Measurements from ENCODE around the gene ACTR5. TPM values are rescaled to one million over a fixed set of nuclear protein-coding genes. Genes with fewer than 3 reads are reported as not detected.

The ACTR5 gene
- polyA plus RNA-seq, 1 donor = 7.8 TPM

DNA sequence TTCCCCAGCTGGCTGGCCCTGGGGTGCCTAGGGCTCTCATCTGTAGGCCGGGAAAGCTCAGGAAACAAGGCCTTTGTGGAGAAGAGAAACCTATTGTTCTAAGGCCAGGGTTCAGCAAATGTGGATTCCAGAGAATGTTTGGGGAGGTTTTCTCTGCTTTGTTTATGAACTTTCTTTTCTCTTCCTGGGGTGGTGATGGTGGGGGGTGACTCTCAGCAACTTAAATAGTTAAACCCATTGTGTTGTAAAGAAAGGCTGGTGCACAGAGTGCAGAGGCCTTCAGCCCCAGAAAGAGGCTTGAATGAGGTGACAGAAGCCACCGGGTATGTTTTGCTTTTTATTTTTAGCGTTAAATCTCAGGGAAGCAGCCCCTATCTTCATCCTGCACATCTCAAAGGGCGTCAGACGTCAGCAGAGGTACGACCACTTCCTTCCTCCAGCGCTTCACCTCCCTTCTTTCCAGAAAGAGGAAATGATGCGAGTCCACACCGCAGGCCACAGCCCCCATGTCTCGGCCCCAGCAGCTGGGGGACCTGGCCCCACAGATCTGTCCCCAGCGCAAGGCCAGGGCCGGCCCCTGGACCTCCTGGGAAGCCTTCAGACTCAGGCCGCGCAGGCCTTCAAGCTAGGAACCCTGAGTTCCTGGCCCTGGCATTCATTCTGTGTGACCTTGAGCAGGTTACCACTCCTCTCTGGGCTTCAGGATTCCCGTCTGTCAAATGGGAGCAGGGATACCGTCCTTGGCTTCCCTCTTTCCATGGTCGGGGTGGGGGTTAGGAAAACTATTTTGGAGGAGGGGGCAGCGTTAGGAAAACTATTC, 56.6 kb downstream of the ACTR5 start:
- peaks cover 56% of the 10 kb centered on the region for H3K27me3 ChIP-seq (ENCODE audit: control insufficient read depth, insufficient read depth, low read length)
- no peaks in the 10 kb centered on the region for H3K4me1 ChIP-seq (ENCODE audit: control insufficient read depth, insufficient read depth, low read length)
- peak overlapping the region; percentile 18 for H3K4me3 ChIP-seq (ENCODE audit: low read length)
- no peaks in the 10 kb centered on the region for H3K9me3 ChIP-seq (ENCODE audit: control insufficient read depth, low read depth, low read length)
- 80% methylated on average over 1 of the region's 18 CpGs for WGBS (ENCODE audit: insufficient coverage, low lambda C conversion rate)
- DNase-seq = peak; percentile 40
- peak overlapping the region; percentile 29 for H3K27ac ChIP-seq (ENCODE audit: low read length)
- no peaks in the 10 kb centered on the region for H3K36me3 ChIP-seq (ENCODE audit: control insufficient read depth, insufficient read depth, low read length)

DNA sequence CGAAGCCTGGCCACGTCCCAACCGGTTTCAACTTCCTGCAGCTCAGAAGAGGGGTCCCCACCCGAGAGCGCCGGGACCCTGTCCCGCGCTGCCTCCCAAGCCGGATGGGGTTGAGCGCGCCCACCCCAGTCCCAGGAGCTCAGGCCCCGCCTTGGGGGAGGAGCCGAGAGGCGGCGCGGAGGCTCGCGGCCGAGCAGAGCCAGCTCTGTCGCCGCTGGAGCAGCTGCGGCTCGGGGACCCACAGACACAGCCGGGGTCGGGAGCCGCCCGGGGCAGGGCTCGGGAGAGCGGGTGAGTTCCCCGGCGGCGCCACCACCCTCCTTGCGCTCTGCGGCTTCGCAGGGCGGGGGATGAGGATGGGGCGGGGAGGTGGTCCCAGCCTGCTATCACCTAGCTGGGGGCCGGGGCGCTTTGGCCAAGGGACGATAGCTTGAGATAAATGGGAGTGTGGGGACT, 57.3 kb downstream of the ACTR5 start, which contains the start of gene PPP1R16B:
TSS of gene PPP1R16B (plus strand) at position 196 of the 456 bp plus-strand sequence. CDS start 30,229 bp downstream, outside the sequence.
- DNase-seq = peak; percentile 21 to 24
- H3K27me3 ChIP-seq (ENCODE audit: control insufficient read depth, insufficient read depth, low read length) = peaks cover 63% of the 10 kb centered on the region

DNA sequence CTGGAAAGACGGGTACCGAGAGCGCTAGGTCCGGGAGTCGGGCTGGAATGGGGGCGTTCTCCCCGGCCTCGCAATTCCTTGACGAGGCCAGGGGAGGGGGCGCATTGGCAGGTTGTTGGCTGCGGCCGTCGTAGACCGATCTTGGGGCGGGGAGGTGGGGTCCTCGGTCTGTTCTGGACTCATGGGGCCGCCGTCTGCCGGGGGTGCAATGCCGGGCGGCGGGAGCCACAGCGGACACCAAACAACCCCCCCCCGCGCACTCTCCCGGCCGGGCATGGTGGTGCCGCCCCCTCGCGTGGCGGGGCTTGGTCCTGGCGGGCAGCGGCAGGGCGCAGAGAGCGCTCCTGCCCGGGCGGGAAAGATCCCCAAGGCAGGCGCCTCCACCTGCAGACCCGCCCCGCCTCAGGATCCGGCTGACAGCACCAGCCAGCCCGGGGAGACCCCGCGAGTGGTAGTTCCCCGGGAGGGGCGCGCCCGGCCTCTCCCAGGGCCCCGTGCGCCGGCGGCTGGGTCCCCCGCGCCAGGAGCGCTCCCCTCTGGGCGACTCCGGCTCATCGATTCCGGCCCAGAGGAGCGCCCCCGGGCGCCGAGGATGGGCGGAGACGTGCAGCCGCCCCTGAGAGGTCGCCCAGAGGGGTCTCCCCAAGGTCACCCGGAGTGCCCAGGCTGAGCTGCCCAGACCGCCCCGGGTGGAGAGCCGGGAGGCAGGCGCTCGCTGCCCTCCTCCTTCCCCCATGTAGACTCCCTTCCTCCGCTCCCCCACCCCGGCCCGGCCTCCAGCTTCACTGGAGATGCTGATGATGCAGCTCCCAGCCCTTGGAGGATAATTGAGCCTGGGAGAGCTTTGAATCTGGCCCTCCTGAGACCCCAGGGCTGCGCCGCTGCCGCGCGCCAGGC, 57.9 kb downstream of the ACTR5 start:
- Histone ChIP-seq H3K4me3 (ENCODE audit: low read length) (peak overlapping the region; percentile 40), H3K27ac (ENCODE audit: low read length) (no peak overlapping the region), H3K4me1 (ENCODE audit: control insufficient read depth, insufficient read depth, low read length) (no peaks in the 10 kb centered on the region), H3K27me3 (ENCODE audit: control insufficient read depth, insufficient read depth, low read length) (peaks cover 66% of the 10 kb centered on the region), H3K9me3 (ENCODE audit: control insufficient read depth, low read depth, low read length) (no peaks in the 10 kb centered on the region), H3K36me3 (ENCODE audit: control insufficient read depth, insufficient read depth, low read length) (no peaks in the 10 kb centered on the region)
- no peak for DNase-seq
- no CpG with 5 or more reads among the region's 81 CpGs for WGBS (ENCODE audit: insufficient coverage, low lambda C conversion rate)

More for the DNA sequence above, 57.3 kb downstream of the ACTR5 start, which contains the start of gene PPP1R16B:
- no peaks in the 10 kb centered on the region for H3K4me1 ChIP-seq (ENCODE audit: control insufficient read depth, insufficient read depth, low read length)
- H3K36me3 ChIP-seq (ENCODE audit: control insufficient read depth, insufficient read depth, low read length) = no peaks in the 10 kb centered on the region
- peak within 1 kb of the TSS; percentile 29 for H3K27ac ChIP-seq (ENCODE audit: low read length)
- H3K9me3 ChIP-seq (ENCODE audit: control insufficient read depth, low read depth, low read length) = no peaks in the 10 kb centered on the region
- H3K4me3 ChIP-seq (ENCODE audit: low read length) = peak within 1 kb of the TSS; percentile 40
- no CpG with 5 or more reads among the region's 40 CpGs for WGBS (ENCODE audit: insufficient coverage, low lambda C conversion rate)

DNA sequence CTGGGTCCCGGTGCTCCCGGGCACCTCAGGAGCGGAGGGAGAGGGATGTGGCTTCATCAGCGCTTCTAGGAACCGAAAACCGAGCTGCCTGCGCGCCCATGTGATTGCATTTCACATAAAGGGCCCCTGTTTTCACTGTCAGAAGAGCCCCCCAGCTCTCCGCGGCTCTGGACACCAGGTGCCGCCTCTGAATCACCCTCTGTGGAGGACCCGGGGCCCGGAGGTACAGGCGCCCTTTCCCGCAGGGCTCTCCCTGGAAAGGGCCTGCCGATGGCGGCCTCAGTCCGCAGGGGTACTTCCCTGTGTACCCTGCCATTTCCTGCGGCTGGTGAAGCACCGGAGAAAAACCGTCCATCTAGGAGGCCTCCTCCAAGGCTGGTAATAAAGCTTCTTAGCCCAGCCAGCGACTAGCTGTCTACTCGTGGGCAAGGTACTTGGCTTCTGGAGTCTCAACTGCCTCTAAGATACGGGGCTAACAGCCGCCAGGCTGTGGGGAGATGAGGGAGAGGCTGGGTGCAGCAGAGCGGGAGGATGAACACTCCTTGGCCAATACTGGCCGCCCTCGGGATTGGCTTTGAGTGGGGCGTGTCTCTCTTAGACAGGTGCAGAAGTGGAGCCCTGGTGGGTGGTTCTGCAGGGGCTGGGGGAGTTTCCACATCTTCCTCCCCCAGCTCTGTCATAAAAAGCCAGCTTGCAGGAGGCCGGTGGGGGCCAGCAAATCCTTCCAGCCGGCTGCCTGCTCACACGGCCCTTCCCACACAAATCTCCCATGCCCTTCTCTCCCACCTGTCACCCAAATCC, 58.8 kb downstream of the ACTR5 start:
- no peak for DNase-seq
- peaks cover 66% of the 10 kb centered on the region for H3K27me3 ChIP-seq (ENCODE audit: control insufficient read depth, insufficient read depth, low read length)

DNA sequence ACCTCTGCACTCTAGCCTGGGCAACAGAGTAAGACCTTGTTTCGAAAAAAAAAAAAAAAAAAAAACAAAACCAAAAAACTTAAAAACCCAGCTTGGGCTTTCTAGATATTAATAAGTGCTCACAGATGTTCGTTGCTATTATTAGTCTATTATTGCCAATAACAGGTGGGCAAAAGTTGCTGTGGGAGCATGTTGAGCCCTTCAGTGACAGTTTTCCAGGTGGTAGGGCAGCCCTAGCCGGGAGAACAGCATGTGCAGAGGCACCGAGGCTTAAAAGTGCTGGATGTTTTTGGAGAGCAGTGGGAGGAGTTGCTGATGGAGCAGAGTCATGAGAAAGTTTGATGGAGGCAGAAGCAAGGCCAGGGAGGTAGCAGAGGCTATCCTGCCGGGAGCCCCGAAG, 61.7 kb downstream of the ACTR5 start:
- no CpG with 5 or more reads among the region's 6 CpGs for WGBS (ENCODE audit: insufficient coverage, low lambda C conversion rate)
- no peaks in the 10 kb centered on the region for H3K9me3 ChIP-seq (ENCODE audit: control insufficient read depth, low read depth, low read length)
- peaks cover 55% of the 10 kb centered on the region for H3K27me3 ChIP-seq (ENCODE audit: control insufficient read depth, insufficient read depth, low read length)
- H3K36me3 ChIP-seq (ENCODE audit: control insufficient read depth, insufficient read depth, low read length) = no peaks in the 10 kb centered on the region
- no peak for DNase-seq
- H3K4me1 ChIP-seq (ENCODE audit: control insufficient read depth, insufficient read depth, low read length) = no peaks in the 10 kb centered on the region
- no peak overlapping the region for H3K4me3 ChIP-seq (ENCODE audit: low read length)
- H3K27ac ChIP-seq (ENCODE audit: low read length) = no peak overlapping the region

More for the DNA sequence above, 58.8 kb downstream of the ACTR5 start:
- no peaks in the 10 kb centered on the region for H3K4me1 ChIP-seq (ENCODE audit: control insufficient read depth, insufficient read depth, low read length)
- no peak overlapping the region for H3K27ac ChIP-seq (ENCODE audit: low read length)
- no peaks in the 10 kb centered on the region for H3K36me3 ChIP-seq (ENCODE audit: control insufficient read depth, insufficient read depth, low read length)
- peak overlapping the region; percentile 16 for H3K4me3 ChIP-seq (ENCODE audit: low read length)
- no peaks in the 10 kb centered on the region for H3K9me3 ChIP-seq (ENCODE audit: control insufficient read depth, low read depth, low read length)
- WGBS (ENCODE audit: insufficient coverage, low lambda C conversion rate) = no CpG with 5 or more reads among the region's 32 CpGs

DNA sequence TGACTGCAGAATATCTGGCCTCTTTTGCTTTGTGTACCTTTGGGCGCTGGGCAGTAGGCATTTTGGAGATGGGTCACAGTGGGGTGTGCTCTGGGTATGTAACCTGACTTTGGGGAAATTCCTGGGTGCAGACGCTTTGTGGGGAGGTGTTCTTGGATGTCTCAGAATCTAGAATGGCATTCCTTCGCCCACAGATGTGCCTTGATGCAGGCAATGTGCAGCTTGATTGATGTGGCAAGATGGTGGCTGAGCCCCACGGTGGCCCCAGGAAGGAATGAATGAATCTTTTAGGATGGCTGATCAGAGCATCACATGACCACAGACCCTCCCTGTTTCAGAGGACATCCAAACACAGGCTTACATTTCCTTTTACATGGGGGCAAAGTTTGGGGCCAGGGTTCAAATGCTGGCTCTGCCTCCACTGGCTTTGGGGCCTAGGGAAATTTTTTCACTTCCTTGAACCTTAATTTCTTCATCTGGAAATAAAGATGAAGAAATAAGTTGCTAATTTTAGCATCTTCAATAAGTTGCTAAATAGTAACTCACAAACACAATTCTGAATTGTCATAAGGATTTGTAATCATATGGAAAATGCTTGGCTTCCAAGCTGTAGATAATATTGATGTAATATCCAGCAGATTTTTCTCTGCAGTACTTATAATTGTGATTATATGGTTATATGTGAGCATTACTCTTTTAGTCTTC, 62.8 kb downstream of the ACTR5 start:
- no peaks in the 10 kb centered on the region for H3K4me1 ChIP-seq (ENCODE audit: control insufficient read depth, insufficient read depth, low read length)
- DNase-seq = no peak
- H3K36me3 ChIP-seq (ENCODE audit: control insufficient read depth, insufficient read depth, low read length) = no peaks in the 10 kb centered on the region
- no peak overlapping the region for H3K27ac ChIP-seq (ENCODE audit: low read length)
- no peaks in the 10 kb centered on the region for H3K9me3 ChIP-seq (ENCODE audit: control insufficient read depth, low read depth, low read length)
- WGBS (ENCODE audit: insufficient coverage, low lambda C conversion rate) = 100% methylated on average over 1 of the region's 4 CpGs
- peaks cover 46% of the 10 kb centered on the region for H3K27me3 ChIP-seq (ENCODE audit: control insufficient read depth, insufficient read depth, low read length)
- no peak overlapping the region for H3K4me3 ChIP-seq (ENCODE audit: low read length)

DNA sequence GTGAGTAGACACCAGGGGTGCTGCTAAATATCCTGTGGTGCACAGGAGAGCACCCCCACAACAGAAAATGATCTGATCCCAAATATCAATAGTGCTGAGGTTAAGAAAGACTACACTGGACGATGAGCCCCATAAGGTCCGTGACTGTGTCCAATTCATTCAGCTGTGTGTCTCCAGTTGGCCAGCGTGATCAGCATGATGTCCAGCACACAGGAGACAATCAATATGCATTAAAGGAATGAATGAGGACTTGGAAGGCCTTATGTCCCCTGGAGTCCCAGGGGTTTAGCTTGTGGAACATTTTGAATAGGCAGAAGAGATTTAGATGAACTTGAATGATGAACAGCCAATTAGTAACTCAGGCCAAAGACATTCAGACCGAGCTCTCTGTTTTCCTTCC, 63.5 kb downstream of the ACTR5 start:
- Histone ChIP-seq H3K9me3 (ENCODE audit: control insufficient read depth, low read depth, low read length) (no peaks in the 10 kb centered on the region), H3K4me1 (ENCODE audit: control insufficient read depth, insufficient read depth, low read length) (no peaks in the 10 kb centered on the region), H3K27ac (ENCODE audit: low read length) (no peak overlapping the region), H3K4me3 (ENCODE audit: low read length) (no peak overlapping the region), H3K27me3 (ENCODE audit: control insufficient read depth, insufficient read depth, low read length) (peaks cover 40% of the 10 kb centered on the region), H3K36me3 (ENCODE audit: control insufficient read depth, insufficient read depth, low read length) (no peaks in the 10 kb centered on the region)
- WGBS (ENCODE audit: insufficient coverage, low lambda C conversion rate) = no CpG with 5 or more reads among the region's 4 CpGs
- DNase-seq = no peak

DNA sequence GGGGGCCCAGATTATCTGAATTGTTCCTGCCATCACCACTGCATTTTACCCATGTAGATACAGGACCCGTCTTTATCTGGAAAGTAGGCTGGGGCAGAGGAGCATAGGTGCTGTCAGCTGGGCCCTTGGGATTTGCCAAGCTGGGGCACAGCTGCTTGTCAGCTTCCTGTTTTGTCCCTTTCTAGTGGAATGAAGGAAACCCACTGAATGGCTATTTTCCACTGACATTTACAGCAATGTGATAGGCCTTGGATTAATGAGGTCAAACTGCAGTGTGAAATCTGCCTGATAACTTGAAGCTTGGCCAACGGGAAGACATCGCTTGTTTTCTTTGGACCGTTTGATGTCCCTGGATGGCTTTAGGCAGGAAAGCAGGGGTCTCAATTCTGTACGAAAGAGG, 63.9 kb downstream of the ACTR5 start:
- no peak overlapping the region for H3K4me3 ChIP-seq (ENCODE audit: low read length)
- H3K27ac ChIP-seq (ENCODE audit: low read length) = no peak overlapping the region
- DNase-seq = no peak
- no CpG with 5 or more reads among the region's 5 CpGs for WGBS (ENCODE audit: insufficient coverage, low lambda C conversion rate)
- no peaks in the 10 kb centered on the region for H3K36me3 ChIP-seq (ENCODE audit: control insufficient read depth, insufficient read depth, low read length)
- H3K4me1 ChIP-seq (ENCODE audit: control insufficient read depth, insufficient read depth, low read length) = no peaks in the 10 kb centered on the region
- no peaks in the 10 kb centered on the region for H3K9me3 ChIP-seq (ENCODE audit: control insufficient read depth, low read depth, low read length)
- peaks cover 36% of the 10 kb centered on the region for H3K27me3 ChIP-seq (ENCODE audit: control insufficient read depth, insufficient read depth, low read length)

DNA sequence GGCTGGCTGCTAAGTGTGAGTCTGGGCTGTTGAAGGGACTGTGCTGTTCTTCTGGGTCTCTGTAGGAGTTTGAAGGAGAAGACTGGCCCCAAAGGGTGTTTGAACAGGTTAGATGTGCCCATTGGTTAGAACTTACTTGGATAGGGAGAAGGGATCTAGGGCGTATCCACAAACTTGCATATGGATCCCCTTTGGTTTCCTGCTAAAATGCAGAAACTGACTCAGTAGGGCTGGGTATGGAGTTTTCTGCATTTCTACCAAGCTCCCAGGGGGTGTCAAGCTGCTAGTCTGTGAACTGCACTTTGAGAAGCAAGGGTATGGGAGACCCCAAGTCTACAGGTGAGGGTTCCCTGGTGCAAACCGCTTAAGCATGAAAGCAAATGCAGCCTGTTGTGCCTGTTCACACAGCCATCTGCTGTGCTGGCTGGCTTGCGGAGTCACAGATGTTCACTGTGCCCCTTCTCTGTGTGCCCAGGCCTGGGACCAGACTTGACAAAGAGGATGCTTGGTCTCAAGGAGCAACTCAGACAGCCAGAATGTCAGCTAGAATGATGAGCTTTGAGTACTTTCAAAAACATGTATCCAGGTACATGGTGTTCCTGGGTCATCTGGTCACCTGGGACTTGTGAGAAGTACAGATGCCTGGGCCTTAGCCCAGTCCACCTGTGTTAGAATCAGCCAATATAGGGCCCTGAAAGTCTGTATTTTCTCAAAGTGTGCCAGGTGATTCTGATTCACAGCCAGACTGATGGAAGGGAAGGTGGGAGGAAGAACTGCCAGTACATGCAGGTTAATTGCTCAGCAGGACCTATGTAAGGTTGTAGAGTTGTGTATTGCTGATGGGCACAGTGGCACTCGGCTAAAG, 64.7 kb downstream of the ACTR5 start:
- Histone ChIP-seq H3K4me1 (ENCODE audit: control insufficient read depth, insufficient read depth, low read length) (no peaks in the 10 kb centered on the region), H3K36me3 (ENCODE audit: control insufficient read depth, insufficient read depth, low read length) (no peaks in the 10 kb centered on the region), H3K4me3 (ENCODE audit: low read length) (no peak overlapping the region), H3K27ac (ENCODE audit: low read length) (no peak overlapping the region), H3K9me3 (ENCODE audit: control insufficient read depth, low read depth, low read length) (no peaks in the 10 kb centered on the region), H3K27me3 (ENCODE audit: control insufficient read depth, insufficient read depth, low read length) (peaks cover 28% of the 10 kb centered on the region)
- no peak for DNase-seq
- WGBS (ENCODE audit: insufficient coverage, low lambda C conversion rate) = no CpG with 5 or more reads among the region's 4 CpGs

All from large intestine (tissue), 3 donors.